Stimulated activated CD4-positive, alpha-beta T cell treated with anti-CD3 and anti-CD28 coated beads, Interleukin-1b, Interleukin-23, amount 100 ng/mL, for 4 hours (primary cell): ENCODE data around the gene CHN1.

ENCODE experiments used
- DNase-seq, 2 donors: peaks; one replicate each; pipeline ENCODE4 v3.0.0-alpha.2; 2020; ENCODE audit warnings: low read depth in 2 of 2

The CHN1 gene

GRCh38 chr2:175010848-175011254 lies 5.7 kb upstream of the CHN1 start:
- DNase-seq: no peak

DNA sequence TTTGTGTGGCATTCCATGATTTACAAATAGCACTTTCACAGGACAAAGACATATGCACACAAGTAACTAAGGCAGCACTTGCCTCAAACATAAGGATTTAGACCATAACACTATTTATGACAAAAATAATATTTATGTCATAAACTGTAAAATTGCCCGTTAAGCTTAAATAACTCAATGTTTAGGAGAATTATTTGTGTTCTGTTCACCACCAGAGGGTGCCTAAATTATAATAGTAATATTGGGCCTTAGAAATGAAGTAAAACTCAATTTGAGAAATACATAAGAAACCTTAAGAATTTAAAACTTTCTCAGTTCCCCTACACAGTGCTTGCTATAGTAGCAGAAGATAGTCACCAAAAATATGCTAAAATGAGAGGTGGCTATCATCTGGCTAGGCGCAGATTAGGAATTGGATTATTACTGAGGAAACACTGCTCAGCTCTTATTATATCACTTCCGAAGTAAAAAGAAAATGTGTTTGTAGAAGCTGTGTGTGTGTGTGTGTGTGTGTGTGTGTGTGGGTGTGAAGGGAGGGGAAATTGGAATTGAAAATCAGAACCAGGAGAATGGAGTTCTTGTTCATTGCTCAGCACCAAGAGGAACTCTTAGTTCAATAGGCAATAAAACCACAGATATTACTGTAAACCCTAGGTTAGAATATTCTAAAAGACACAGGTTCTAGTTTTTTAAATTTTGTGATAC lies 4.9 kb upstream of the CHN1 start:
- no peak for DNase-seq

- no peak for DNase-seq
Measured at GRCh38 chr2:175008801-175009495, 3.8 kb upstream of the CHN1 start.

- DNase-seq: no peak
Measured at GRCh38 chr2:175008009-175008408, 2.8 kb upstream of the CHN1 start.

GRCh38 chr2:175007510-175007909 lies 2.3 kb upstream of the CHN1 start:
- DNase-seq: no peak

GRCh38 chr2:175006281-175006680 lies 1.1 kb upstream of the CHN1 start:
- DNase-seq: no peak

- no peak for DNase-seq
Measured at GRCh38 chr2:175005733-175006264, 618 bp upstream of the CHN1 start.

DNA sequence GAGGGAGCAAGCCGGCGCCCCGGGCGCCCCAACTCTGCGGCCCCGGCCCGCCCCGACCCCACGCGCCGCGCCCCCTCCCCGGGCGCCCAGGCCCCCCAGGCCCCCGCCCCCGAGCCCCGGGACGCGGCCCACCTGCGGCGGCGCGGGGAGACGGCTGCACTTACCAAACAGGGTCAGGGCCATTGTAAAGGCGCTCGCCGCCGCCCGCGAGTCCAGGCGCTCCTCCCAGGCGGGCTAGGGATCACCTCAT lies 526 bp downstream of the CHN1 start:
- DNase-seq: no peak

GRCh38 chr2:175003875-175004729 lies 1.1 kb downstream of the CHN1 start:
- peak in 1 of 2 donors; percentile 1 for DNase-seq

- no peak for DNase-seq
Measured at GRCh38 chr2:175002547-175003274, 2.5 kb downstream of the CHN1 start.

- DNase-seq: no peak
Measured at GRCh38 chr2:175001566-175001965, 3.6 kb downstream of the CHN1 start.

GRCh38 chr2:174997110-174997509 lies 8.1 kb downstream of the CHN1 start:
- no peak for DNase-seq

- no peak for DNase-seq
Measured at GRCh38 chr2:174996622-174997021, 8.6 kb downstream of the CHN1 start.

DNA sequence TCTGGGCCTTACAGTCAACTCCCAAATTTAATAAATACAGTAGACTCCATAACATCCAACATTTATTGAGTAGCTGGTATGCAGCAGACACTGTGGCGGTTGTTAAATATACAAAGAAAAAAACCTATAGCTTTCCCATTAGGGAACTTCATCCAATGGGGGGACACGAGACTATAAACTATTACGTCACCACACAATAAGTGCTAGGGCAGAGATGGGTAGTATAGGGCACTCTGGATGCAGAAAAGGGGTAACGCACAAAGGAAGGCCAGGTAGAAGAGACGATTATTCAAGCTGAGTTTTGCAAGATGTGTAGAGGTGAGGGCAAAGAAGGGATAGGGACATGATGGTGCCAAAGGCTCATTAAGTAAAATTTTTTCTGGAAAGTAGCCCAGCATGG lies 10.8 kb downstream of the CHN1 start:
- DNase-seq: no peak

- no peak for DNase-seq
Measured at GRCh38 chr2:174992886-174993285, 12.3 kb downstream of the CHN1 start.

- no peak for DNase-seq
Measured at GRCh38 chr2:174985614-174986013, 19.6 kb downstream of the CHN1 start.

DNA sequence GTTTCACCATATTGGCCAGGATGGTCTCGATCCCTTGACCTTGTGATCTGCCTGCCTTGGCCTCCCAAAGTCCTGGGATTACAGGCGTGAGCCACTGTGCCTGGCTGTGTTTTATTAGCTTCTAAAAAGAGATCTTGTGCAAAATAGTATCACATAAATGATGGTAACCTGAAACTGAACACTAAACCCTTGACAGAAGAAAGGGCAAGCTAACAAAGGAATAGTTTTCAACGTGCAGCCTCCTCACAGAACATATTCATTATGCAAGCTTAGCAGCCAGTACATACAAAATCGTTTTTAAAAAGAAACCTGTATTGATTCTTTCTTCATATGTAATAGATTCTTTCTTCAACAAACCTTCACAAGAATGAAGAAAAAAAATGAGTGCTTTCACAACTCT lies 20.6 kb downstream of the CHN1 start:
- no peak for DNase-seq

GRCh38 chr2:174981331-174981730 lies 23.9 kb downstream of the CHN1 start:
- DNase-seq: no peak

- no peak for DNase-seq
Measured at GRCh38 chr2:174979996-174980395, 25.2 kb downstream of the CHN1 start.

GRCh38 chr2:174977364-174977763 lies 27.8 kb downstream of the CHN1 start:
- DNase-seq: no peak

DNA sequence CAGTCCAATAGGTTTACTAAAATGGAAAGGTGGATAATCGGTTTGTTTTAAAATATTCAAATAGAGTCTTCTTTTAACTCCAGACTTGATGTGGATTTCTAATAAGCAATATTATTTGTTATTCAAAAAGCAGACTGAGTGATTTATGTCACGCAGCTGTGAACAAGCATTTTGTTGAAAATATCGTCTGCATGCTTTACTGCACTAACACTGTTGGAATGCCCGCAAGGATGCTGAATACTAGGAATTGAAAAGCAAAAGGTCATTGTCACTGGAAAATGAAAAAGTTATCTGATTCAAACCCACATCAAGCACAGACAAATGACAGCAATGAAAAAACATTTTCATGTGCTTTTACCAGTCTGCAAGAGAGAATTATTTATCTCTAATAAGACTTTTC lies 31.1 kb downstream of the CHN1 start:
- no peak for DNase-seq

DNA sequence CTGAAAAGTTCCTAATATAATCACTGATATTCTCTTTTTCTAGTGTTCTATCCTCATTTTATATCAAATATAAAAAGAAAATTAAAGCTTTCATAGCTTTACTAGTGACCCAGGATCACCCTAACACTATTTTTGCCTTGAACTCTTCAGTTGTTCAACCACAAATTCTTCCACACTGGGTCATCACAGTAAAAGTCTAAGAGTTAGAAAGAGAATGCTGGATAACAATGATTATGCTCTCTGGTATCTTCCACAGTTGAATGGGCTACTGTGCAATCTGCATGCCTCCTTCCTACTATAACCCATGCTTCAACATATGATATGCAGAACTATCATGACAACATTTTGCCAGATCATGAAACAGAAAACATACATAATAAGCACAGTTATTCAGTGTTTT lies 32.3 kb downstream of the CHN1 start:
- DNase-seq: no peak
